Heart left ventricle (tissue), 13 donors: ENCODE measurements around the gene LIPC.

Experiments
- POLR2A ChIP-seq, 2 donors: fragments of 450-650 bp; IDR thresholded peaks; one replicate each; pipeline ENCODE4 v1.6.1; 2017; ENCODE audit warnings: antibody characterized with exemption in 2 of 2, mild to moderate bottlenecking in 2 of 2, moderate library complexity in 2 of 2
- TF ChIP-seq, protein P1 (sequence below), 12 donors: fragments of 200-600 bp; sonication (generic) in 4 of 12; IDR thresholded peaks; one replicate each; pipeline versions ENCODE4 v1.5.0 to v1.8.0; 2018 to 2022; ENCODE audit warnings: antibody characterized with exemption in 12 of 12, mild to moderate bottlenecking in 5 of 12
- donor health status: ischemic (EF 13 %, LVEDD 7.1; RV severe dilation, severe dysfunction).
- donor health status: DM: no; HTN: yes; CAD: no.
- donor health status: DM: no; HTN: no; CAD: no.
- donor health status: ischemic (EF 25% LVEDD 6.9; RV normal size, moderate dysfunction).
- donor health status: ischemic (EF 25% LVEDD 5.7; RV mildly dilated, moderate dysfunction).
- donor health status: ischemic (EF 35%, LVEDD 5.7; RV mildly dilated, moderate dysfunction).
- donor health status: nonischemic (EF 11% LVEDD 7.7; RV severe dilation, severe dysfunction).
- donor health status: DM: yes; HTN: yes; CAD: no.
- donor health status: PGD.
- donor health status: ischemic (EF 29% LVEDD 5.4; RV normal size, mild dysfunction).
- donor health status: nonischemic (EF 23%, LVEDD 6.1; RV moderate dilation, normal function).

DNA sequence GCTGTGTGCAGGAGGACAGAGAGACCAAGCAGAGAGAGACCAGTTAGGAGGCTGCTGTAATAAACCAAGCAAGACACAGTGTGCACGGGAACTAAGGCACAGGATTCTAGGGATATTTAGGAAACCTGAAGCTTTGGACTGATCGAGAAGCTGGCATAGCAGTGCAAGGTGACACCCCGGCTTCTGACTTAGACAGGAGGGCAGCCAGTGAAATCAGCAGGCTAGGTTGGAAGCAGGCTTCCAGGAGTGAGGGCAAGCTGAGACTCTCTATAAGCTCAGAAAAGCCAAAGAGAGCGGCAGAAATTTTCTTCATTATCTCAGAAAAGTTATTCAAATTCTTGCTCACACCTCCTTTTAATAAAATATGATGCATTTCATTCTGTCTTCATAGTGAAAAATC is 104.6 kb downstream of the LIPC start:
- TF ChIP-seq, protein P1, sequence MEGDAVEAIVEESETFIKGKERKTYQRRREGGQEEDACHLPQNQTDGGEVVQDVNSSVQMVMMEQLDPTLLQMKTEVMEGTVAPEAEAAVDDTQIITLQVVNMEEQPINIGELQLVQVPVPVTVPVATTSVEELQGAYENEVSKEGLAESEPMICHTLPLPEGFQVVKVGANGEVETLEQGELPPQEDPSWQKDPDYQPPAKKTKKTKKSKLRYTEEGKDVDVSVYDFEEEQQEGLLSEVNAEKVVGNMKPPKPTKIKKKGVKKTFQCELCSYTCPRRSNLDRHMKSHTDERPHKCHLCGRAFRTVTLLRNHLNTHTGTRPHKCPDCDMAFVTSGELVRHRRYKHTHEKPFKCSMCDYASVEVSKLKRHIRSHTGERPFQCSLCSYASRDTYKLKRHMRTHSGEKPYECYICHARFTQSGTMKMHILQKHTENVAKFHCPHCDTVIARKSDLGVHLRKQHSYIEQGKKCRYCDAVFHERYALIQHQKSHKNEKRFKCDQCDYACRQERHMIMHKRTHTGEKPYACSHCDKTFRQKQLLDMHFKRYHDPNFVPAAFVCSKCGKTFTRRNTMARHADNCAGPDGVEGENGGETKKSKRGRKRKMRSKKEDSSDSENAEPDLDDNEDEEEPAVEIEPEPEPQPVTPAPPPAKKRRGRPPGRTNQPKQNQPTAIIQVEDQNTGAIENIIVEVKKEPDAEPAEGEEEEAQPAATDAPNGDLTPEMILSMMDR (IDR thresholded peaks at IDR 0.05) = no peak
- no peak for TF ChIP-seq POLR2A (IDR thresholded peaks at IDR 0.05)
